ENCODE measurements around the gene ANKRD2.
A peak's percentile ranks its signal among the peaks of the same experiment; 100 is the strongest.

ANKRD2 gene

GRCh38 chr10:97632949-97633884 is 60.6 kb downstream of the ANKRD2 start, which contains the start of gene MORN4:
TSS of gene MORN4 (minus strand) at chr10:97633500. CDS start at chr10:97619653, 13,847 bp downstream.
- no peak within 1 kb of the TSS; the same call in 1 of the 2 replicates for H3K27ac ChIP-seq (ENCODE audit: extremely low read depth, low read depth, low read length)
- ChIA-PET POLR2A (interaction anchor here (1.0 kb wide), 1 partner anchor 103 kb away, joined by 3 read pairs; the partner anchor contains the start of gene ZFYVE27), CTCF (interaction anchor here (0.9 to 1.7 kb wide), 2 partner anchors 16 to 25 kb away, joined by 4 read pairs; no protein-coding TSS in a partner anchor)
- no peaks in the 10 kb centered on the region for H3K9me3 ChIP-seq (ENCODE audit: control insufficient read depth, insufficient read depth, low read depth, low read length)
- H3K36me3 ChIP-seq (ENCODE audit: control insufficient read depth in 2 of 2, insufficient read depth in 1 of 2, low read length in 2 of 2), result no peaks in the 10 kb centered on the region
- H3K4me1 ChIP-seq (ENCODE audit: control insufficient read depth, insufficient read depth, low read length), result no peaks in the 10 kb centered on the region
- H3K4me3 ChIP-seq (ENCODE audit: low read depth, low read length), result peak within 1 kb of the TSS; percentile 65
- TF ChIP-seq ZSCAN5A (tag by site-specific recombination; IDR thresholded peaks at IDR 0.05) (peak; percentile 38; the same call in 1 of the 2 replicates), ZNF514 (tag by site-specific recombination; IDR thresholded peaks at IDR 0.05) (no peak), ZXDB (tag by site-specific recombination; IDR thresholded peaks at IDR 0.05) (peak; percentile 68), ZNF404 (tag by site-specific recombination; IDR thresholded peaks at IDR 0.05) (no peak), BCL11B (tag by site-specific recombination; IDR thresholded peaks at IDR 0.05; ENCODE audit: low read depth) (peak; percentile 61), KLF9 (tag by site-specific recombination; IDR thresholded peaks at IDR 0.05; ENCODE audit: low read depth) (peak; percentile 66), REST (tag by site-specific recombination; IDR thresholded peaks at IDR 0.05) (0 out of 2 replicates have a peak, but pooled peaks have one; percentile 47), ZFHX2 (tag by site-specific recombination; conservative IDR thresholded peaks at IDR 0.05) (peak; percentile 47), ZSCAN4 (tag by site-specific recombination; IDR thresholded peaks at IDR 0.05) (peak; percentile 42; the same call in 1 of the 2 replicates), ZBTB20 (tag by site-specific recombination; IDR thresholded peaks at IDR 0.05) (peak; percentile 93), ZNF580 (tag by site-specific recombination; IDR thresholded peaks at IDR 0.05) (peak; percentile 95), SP2 (tag by site-specific recombination; IDR thresholded peaks at IDR 0.05) (peak; percentile 85), PRDM10 (tag by site-specific recombination; IDR thresholded peaks at IDR 0.05) (peak; percentile 98), ZNF366 (tag by site-specific recombination; conservative IDR thresholded peaks at IDR 0.05) (no peak), YY2 (tag by site-specific recombination; IDR thresholded peaks at IDR 0.05) (peak; percentile 100), ZFP69B (tag by site-specific recombination; IDR thresholded peaks at IDR 0.05) (peak; percentile 98), ZNF324 (tag by site-specific recombination; IDR thresholded peaks at IDR 0.05) (peak; percentile 22; the same call in 1 of the 2 replicates), ZNF518A (tag by site-specific recombination; conservative IDR thresholded peaks at IDR 0.05; ENCODE audit: low read depth) (0 out of 2 replicates have a peak, but pooled peaks have one; percentile 32)
